Measurements from ENCODE around the gene TAF6L. TPM values are rescaled to one million over a fixed set of nuclear protein-coding genes. Genes with fewer than 3 reads are reported as not detected.

TAF6L gene
- total and polyA plus RNA-seq, 9 of the 15 experiments (the other 6 are each of a cell fraction or from before 2014, with no cell fraction given) = 0.04 to 45.5 (median 20.8) TPM

GRCh38 chr11:62786318-62787004, 15.3 kb downstream of the TAF6L start (continued):
- TF ChIP-seq STAT6 (CRISPR knock-in tag; IDR thresholded peaks at IDR 0.05) (no peak), RBM25 (IDR thresholded peaks at IDR 0.05; ENCODE audit: low read depth, low read length, severe bottlenecking) (no peak), MTA2 (IDR thresholded peaks at IDR 0.05; ENCODE audit: low read depth) (no peak; the same call in 1 of the 2 replicates), FIP1L1 (IDR thresholded peaks at IDR 0.05; ENCODE audit: low read depth, low read length, poor library complexity, severe bottlenecking) (peak; percentile 80), ILK (tag; IDR thresholded peaks at IDR 0.05; ENCODE audit: borderline replicate concordance, low read depth) (no peak), PCBP1 (IDR thresholded peaks at IDR 0.05; ENCODE audit: low read depth, low read length, poor library complexity, severe bottlenecking) (no peak), CREB3 (tag; conservative IDR thresholded peaks at IDR 0.05; ENCODE audit: low read depth) (no peak), ETV5 (CRISPR knock-in tag; IDR thresholded peaks at IDR 0.05; ENCODE audit: low read depth) (no peak), MAZ (CRISPR knock-in tag; conservative IDR thresholded peaks at IDR 0.05 in 1 of 2, IDR thresholded peaks at IDR 0.05 in 1 of 2) (peak in 1 of 2 experiments; percentile 48; a peak in 2 of 4 replicates), ARID1B (IDR thresholded peaks at IDR 0.05) (0 out of 2 replicates have a peak, but pooled peaks have one; percentile 19), BRD4 (IDR thresholded peaks at IDR 0.05) (no peak; the same call in 1 of the 2 replicates), ESRRA (IDR thresholded peaks at IDR 0.05; ENCODE audit: borderline replicate concordance, low read depth) (peak; percentile 57), ZC3H4 (CRISPR knock-in tag; IDR thresholded peaks at IDR 0.05; ENCODE audit: borderline replicate concordance) (peak; percentile 70; the same call in 1 of the 2 replicates), PURB (CRISPR knock-in tag; IDR thresholded peaks at IDR 0.05; ENCODE audit: low read depth) (no peak), THRB (CRISPR knock-in tag; conservative IDR thresholded peaks at IDR 0.05) (no peak), SNRNP70 (optimal IDR thresholded peaks at IDR 0.05; ENCODE audit: low read depth, low read length) (no peak), ZBTB7A (IDR thresholded peaks at IDR 0.05; ENCODE audit: borderline replicate concordance, control insufficient read depth, low read depth, low read length) (peak; percentile 99), ZKSCAN3 (CRISPR knock-in tag; IDR thresholded peaks at IDR 0.05) (no peak), ZNF146 (CRISPR knock-in tag; IDR thresholded peaks at IDR 0.05; ENCODE audit: unreplicated experiment) (peak; percentile 1), CHD1 (IDR thresholded peaks at IDR 0.05; ENCODE audit: low read length) (peak; percentile 90)
